GM19238 (cell line): Measurements from ENCODE around the gene NLGN1.

Source experiments
- DNase-seq: peaks from one replicate; pipeline ENCODE4 v3.0.0; 2011; ENCODE audit warnings: low spot score; ENCODE audit not compliant: insufficient read length

NLGN1 gene

DNA sequence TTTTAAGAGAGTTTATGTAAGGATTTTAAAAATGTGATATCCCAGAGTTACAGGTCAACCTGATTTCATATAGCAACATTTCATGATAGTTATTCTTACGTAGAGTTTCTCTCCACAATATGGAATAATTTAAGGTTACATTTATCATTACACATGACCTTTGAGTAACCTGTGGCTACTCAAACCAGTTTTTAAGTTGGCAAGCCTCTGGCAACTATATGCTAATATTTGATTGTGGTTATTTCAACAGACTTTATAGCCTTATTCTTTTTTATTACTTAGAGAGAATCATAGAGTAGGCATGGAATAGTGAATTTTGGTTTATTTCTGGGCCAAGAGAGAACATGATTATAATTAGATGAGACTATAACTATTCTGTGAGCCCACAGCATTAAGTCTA, 504.9 kb downstream of the NLGN1 start:
- no peak for DNase-seq

- DNase-seq = no peak
Observed at GRCh38 chr3:173902871-173903270, 505.3 kb downstream of the NLGN1 start.

GRCh38 chr3:173905381-173905780, 507.8 kb downstream of the NLGN1 start:
- DNase-seq = no peak

GRCh38 chr3:173911446-173911845, 513.9 kb downstream of the NLGN1 start:
- no peak for DNase-seq

DNA sequence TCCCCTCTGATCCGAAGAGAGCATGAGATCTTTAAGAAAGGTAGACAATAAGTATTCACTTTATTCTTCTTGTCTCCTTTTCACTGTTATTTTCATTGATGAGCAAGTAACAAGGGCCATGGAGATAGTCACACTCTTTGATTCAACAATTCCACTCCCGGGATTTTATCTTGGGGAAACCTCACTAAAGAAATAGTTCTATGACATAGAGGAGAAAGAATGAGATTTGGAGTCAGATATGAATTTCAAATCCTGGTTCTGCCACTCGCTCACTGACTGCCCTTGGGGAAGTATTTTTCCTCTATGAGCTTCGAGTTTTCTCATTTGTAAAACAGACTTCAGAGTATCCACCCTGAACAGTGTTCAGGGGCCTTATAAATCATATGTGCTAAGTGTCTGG, 514.6 kb downstream of the NLGN1 start:
- no peak for DNase-seq

GRCh38 chr3:173913397-173913796, 515.9 kb downstream of the NLGN1 start:
- no peak for DNase-seq

DNA sequence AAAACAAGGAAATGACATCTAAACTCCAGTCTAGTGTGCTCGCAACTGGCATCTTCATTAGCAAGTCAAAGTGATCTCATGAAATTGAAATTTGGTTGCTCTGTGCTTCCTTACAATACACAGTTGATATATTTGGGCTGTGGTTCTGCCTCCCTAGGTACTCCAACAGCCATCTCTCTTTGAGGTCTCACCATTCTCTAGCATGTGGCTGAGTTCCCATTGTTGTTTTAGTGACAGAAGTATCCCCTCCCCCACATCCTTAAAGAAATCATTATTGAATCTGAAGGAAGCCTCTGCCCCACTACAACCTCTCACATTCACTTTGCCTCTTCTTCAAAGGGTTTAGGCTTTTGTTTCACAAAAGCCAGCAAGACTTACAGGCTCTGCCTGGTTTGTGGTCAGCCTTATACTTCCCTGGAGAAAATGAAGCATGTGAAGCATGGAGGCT, 516.5 kb downstream of the NLGN1 start:
- no peak for DNase-seq

DNA sequence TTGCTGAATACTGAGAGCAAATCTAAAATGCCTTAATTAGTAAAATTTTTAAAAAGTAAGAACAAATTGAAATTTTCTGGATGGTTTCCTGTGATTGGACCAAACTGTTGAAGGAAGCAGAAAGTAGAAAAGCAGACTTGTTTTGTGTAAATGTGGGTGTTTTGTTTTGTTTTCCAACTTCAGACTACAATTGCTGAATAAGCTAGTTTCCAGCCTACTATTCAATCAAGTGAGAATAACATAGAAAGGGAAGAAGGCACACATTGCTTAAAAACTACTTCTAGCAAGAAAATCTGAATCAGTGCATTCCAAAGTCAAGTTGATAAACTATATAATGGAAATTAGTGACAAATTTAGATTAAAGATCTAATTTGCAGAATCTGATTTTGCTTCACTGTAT, 519.3 kb downstream of the NLGN1 start:
- DNase-seq = no peak

DNA sequence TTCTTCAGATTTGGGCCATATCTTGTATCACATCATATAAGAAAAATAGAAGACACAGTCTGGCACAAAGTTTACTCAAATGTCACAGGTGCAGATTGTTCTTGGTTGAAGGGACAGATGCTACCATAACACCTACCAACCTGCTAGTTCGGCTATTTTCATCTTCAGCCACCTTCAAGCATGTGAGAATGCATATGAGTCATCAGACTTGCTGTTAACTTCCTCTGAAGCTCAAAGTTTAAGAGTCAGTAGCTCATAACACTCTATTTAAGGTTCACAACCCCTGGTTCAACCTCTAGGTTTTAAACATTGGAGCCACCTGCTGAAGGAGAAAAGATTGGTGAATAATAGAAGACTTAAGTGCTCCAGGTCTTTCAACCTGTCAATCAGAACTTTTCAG, 522.8 kb downstream of the NLGN1 start:
- DNase-seq = no peak

- DNase-seq = no peak
Observed at GRCh38 chr3:173921732-173922131, 524.2 kb downstream of the NLGN1 start.

DNA sequence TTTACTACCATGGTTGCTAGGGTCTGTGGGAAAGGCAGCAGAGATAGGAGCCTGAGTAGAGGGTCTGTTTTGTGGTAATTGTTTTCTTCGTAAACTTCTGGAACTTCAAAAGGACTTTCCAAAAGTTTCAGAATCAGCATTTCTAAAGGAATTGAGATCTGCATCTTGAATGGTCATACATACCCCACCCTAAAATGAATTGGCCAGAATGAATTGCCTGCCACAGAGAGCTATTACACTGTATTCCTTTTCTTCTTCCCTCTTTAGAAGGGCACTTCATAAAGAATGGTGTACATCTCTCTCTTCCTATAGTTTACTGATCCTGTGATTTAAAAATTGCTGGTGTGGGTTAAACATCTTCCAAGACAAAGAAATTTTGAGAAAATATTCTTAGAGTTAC, 525.7 kb downstream of the NLGN1 start:
- DNase-seq = no peak

- no peak for DNase-seq
Observed at GRCh38 chr3:173930251-173930650, 532.7 kb downstream of the NLGN1 start.

DNA sequence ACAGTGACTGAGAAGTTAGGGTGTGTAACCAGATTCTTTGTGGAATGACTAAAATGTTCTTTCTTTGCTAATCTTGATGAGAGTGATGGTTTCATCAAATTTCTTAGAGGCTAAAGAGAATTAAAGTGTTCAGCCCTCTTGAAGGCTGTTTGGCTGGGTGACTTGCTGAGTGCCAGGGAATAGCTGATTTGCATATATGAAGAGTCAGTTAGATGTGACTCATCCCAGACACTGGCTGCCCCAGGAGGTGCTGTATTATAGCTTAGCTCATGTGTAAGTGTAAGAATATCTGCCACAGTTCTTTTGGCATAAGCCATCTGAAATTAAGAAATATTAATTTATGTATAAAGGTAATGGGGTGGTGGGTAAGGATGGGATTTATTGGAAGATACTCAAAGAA, 535.1 kb downstream of the NLGN1 start:
- DNase-seq = no peak

DNA sequence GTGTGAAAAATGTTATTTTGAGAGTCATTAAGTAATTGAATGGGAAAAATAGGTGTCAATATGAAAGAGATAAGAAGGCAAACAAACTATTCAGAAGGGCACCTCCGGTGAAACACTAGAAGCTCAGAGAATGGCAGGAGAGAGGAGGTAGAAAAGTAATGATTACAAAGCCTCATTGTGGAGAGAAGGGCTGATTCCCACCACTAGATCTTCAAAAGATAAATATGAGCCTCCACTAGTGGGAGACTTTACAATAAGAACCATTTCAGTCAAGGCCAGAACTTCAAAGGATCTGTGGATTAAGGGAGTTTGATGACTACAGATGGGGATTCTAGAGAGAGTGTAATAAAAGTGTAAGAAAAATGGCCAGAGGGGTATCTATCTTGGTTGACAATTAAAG, 535.6 kb downstream of the NLGN1 start:
- no peak for DNase-seq

DNA sequence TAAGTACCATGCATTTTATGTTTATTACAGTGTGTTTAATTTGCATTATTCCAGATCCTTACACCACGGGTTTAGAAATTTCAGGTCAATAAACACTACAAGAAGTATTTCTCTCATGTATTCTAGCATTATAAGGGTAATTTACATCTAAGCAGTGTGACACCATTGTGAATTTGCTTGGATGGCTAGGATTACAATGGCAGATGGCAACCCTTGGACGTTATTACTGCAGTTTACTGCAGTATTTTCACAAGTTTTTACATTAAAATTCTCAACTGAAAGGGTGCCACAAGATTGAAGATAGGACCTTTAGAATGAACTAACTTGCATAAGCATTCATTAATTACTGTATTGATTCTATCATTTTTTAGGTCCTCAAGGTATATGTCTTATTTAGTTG, 538.8 kb downstream of the NLGN1 start:
- DNase-seq = no peak

- no peak for DNase-seq
Observed at GRCh38 chr3:173938159-173938558, 540.6 kb downstream of the NLGN1 start.

- no peak for DNase-seq
Observed at GRCh38 chr3:173938616-173939015, 541.1 kb downstream of the NLGN1 start.

- no peak for DNase-seq
Observed at GRCh38 chr3:173939331-173939730, 541.8 kb downstream of the NLGN1 start.

DNA sequence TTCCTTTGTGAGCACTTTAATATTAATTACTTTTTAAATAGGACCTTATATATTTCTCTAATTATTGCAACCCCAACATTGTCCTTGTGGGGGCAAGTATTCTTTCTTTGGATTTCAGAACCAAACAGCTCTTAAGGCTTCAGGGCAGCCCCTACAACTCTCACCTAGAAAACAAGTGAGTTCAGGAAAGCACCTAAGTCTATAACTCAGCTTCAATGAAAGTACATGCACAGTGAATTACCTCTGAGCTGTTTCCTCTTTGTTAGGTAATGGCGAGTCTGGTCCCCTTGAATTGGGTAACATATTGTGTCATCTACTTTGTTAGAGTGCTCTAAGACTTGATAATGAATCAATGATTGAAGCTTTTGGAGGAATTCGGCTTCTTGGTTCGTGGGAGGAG, 545.7 kb downstream of the NLGN1 start:
- DNase-seq = no peak

- no peak for DNase-seq
Observed at GRCh38 chr3:173945170-173945569, 547.6 kb downstream of the NLGN1 start.

DNA sequence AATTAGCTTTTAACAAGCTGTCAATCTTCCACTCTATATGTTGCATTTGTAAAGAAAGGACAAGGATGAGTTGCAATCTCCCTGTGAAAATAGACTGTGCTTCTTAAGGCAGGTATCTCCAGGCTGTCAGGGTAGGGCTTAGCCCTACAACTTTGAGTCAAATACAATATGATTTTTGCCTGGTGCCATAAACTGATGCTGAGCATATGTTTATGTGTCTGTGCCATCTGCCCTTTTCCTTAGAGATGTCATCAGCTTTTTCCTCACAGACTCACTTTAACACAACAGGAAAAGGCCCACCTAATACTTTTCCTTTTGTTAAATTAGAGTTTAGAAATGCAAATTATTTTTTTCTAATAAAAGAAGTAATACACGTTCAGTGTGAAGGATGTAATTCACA, 548.3 kb downstream of the NLGN1 start:
- DNase-seq = no peak

GRCh38 chr3:173954647-173955046, 557.1 kb downstream of the NLGN1 start:
- no peak for DNase-seq

DNA sequence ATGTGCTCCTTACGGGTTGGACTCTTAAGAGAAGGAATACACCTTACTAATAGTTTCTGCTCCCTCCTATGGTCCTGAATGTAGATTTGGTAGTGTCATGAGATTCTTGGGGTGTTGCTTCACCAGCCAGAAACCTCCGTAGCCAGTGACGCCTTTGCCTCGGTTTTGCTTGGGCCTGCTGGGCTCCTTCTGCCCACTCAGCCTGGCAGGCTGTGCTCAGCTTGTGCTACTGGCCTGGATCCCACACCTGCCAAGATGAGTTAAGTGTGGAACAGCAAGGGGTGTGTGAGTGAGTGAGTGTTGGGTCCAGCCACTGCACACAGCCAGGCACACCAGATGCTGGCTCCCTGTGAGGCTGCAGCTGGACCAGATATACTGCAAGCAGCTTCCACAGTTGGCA, 560.1 kb downstream of the NLGN1 start:
- DNase-seq = no peak

- no peak for DNase-seq
Observed at GRCh38 chr3:173958805-173959204, 561.3 kb downstream of the NLGN1 start.
